Upper lobe of right lung (tissue), 1 donor: ENCODE measurements around the gene SLC25A11. TPM values are rescaled to one million over a fixed set of nuclear protein-coding genes. Genes with fewer than 3 reads are reported as not detected.
A peak's percentile ranks its signal among the peaks of the same experiment; 100 is the strongest.
"Not testable (repeated sequence)": the region's sequence is repeated elsewhere in the genome, so short reads cannot be mapped to it uniquely, and the experiment has no call there.

Source experiments
- ATAC-seq: fragments of 200-7000 bp; cut with Tn5 transposase; one replicate; pipeline ENCODE4 v1.9.1; 2020; ENCODE audit warnings: mild to moderate bottlenecking, moderate library complexity
- DNase-seq: peaks from one replicate; pipeline ENCODE4 v3.0.0-alpha.2; 2020
- H3K27ac ChIP-seq: fragments of 200-600 bp; one replicate; pipeline ENCODE4 v1.8.0; 2022
- H3K27me3 ChIP-seq: fragments of 200-600 bp; one replicate; pipeline ENCODE4 v1.8.0; 2022; ENCODE audit warnings: mild to moderate bottlenecking
- H3K36me3 ChIP-seq: fragments of 200-600 bp; one replicate; pipeline ENCODE4 v1.8.0; 2022
- H3K4me1 ChIP-seq: fragments of 200-600 bp; one replicate; pipeline ENCODE4 v1.8.0; 2022
- H3K4me3 ChIP-seq: fragments of 200-600 bp; one replicate; pipeline ENCODE4 v1.8.0; 2022; ENCODE audit warnings: mild to moderate bottlenecking
- H3K9me3 ChIP-seq: fragments of 200-600 bp; one replicate; pipeline ENCODE4 v1.8.0; 2022
- intact Hi-C: fragments of 100-400 bp; cut with DNase I; formaldehyde crosslinking; loops from one replicate; pipeline ENCODE4 v1.11.0; 2022
- total RNA-seq: library from RNA; stranded (reverse); fragmentation: NEBNext Ultra II Directional; extraction: Animal tissue kit (Norgen Biotek cat#: 25700); gene quantifications from one replicate; pipeline ENCODE4 v1.2.1, GENCODE V29; 2021
- TF ChIP-seq, protein P1 (sequence below): fragments of 200-600 bp; IDR thresholded peaks from one replicate; pipeline ENCODE4 v1.8.0; 2022; ENCODE audit warnings: antibody characterized with exemption
- donor health status: DM: no; HTN: yes; CAD: no; lungs with severe emphysema.

Gene SLC25A11
- total RNA-seq, 1 donor from 2014 or later = 55.0 TPM

DNA sequence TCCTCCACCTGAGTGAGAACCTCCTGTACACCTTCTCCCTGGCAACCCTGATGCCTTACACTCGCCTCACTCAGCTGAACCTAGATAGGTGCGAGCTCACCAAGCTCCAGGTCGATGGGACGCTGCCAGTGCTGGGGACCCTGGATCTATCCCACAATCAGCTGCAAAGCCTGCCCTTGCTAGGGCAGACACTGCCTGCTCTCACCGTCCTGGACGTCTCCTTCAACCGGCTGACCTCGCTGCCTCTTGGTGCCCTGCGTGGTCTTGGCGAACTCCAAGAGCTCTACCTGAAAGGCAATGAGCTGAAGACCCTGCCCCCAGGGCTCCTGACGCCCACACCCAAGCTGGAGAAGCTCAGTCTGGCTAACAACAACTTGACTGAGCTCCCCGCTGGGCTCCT, 7.1 kb downstream of the SLC25A11 start:
- intact Hi-C loops = no loop called here
- H3K27ac ChIP-seq = no peak overlapping the region
- ATAC-seq = no peak
- no peak overlapping the region for H3K4me3 ChIP-seq
- TF ChIP-seq, protein P1, sequence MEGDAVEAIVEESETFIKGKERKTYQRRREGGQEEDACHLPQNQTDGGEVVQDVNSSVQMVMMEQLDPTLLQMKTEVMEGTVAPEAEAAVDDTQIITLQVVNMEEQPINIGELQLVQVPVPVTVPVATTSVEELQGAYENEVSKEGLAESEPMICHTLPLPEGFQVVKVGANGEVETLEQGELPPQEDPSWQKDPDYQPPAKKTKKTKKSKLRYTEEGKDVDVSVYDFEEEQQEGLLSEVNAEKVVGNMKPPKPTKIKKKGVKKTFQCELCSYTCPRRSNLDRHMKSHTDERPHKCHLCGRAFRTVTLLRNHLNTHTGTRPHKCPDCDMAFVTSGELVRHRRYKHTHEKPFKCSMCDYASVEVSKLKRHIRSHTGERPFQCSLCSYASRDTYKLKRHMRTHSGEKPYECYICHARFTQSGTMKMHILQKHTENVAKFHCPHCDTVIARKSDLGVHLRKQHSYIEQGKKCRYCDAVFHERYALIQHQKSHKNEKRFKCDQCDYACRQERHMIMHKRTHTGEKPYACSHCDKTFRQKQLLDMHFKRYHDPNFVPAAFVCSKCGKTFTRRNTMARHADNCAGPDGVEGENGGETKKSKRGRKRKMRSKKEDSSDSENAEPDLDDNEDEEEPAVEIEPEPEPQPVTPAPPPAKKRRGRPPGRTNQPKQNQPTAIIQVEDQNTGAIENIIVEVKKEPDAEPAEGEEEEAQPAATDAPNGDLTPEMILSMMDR = no peak
- no peaks in the 10 kb centered on the region for H3K27me3 ChIP-seq
- peaks cover 7% of the 10 kb centered on the region for H3K36me3 ChIP-seq
- no peaks in the 10 kb centered on the region for H3K9me3 ChIP-seq
- DNase-seq = no peak
- peaks cover 6% of the 10 kb centered on the region for H3K4me1 ChIP-seq

DNA sequence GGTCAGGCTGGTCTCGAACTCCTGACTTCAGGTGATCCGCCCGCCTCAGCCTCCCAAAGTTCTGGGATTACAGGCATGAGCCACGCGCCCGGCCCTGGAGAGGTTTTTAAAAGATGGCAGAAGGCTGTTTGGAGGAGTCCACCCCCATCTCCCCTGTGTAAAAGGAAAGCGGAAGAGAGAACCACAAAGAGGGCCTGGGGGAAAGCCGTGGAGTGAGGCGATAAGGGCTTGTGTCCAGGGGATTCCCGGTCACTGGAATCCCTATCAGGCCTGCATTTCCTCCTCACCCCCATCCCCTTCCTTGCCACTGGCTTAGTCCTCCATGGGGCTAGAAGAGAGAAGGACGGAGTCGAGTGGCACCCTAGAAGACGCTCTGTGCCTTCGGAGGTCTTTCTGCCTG, 7.9 kb downstream of the SLC25A11 start, which contains the start of gene GP1BA:
TSS of gene GP1BA (plus strand) at position 315 of the 400 bp plus-strand sequence. CDS start 328 bp downstream, outside the sequence.
- Histone ChIP-seq H3K27me3 (no peaks in the 10 kb centered on the region), H3K36me3 (no peaks in the 10 kb centered on the region), H3K4me1 (peaks cover 6% of the 10 kb centered on the region), H3K4me3 (no peak within 1 kb of the TSS), H3K27ac (no peak within 1 kb of the TSS), H3K9me3 (no peaks in the 10 kb centered on the region)
- DNase-seq (no peak), ATAC-seq (no peak)
- intact Hi-C loops = no loop called here
- TF ChIP-seq, protein P1 = no peak

DNA sequence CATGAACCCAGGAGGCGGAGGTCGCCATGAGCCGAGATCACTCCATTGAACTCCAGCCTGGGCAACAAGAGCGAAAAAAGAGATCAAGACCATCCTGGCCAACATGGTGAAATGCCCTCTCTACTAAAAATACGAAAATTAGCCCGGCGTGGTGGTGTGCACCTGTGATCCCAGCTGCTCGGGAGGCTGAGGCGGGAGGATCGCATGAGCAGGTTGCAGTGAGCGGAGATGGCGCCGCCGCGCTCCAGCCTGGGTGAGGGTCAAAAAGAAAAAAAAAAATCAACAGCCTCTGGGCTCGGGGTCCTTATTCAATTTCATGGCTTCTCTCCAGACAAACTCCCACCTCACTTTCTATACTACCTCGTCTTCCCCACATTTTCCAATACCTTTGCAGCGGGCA, 11.0 kb downstream of the SLC25A11 start:
- intact Hi-C loops = no loop called here
- peaks cover under 1% of the 10 kb centered on the region for H3K4me1 ChIP-seq
- H3K36me3 ChIP-seq = no peaks in the 10 kb centered on the region
- H3K4me3 ChIP-seq = no peak overlapping the region
- no peaks in the 10 kb centered on the region for H3K9me3 ChIP-seq
- TF ChIP-seq, protein P1 = no peak
- no peaks in the 10 kb centered on the region for H3K27me3 ChIP-seq
- no peak for ATAC-seq
- no peak for DNase-seq
- H3K27ac ChIP-seq = no peak overlapping the region

DNA sequence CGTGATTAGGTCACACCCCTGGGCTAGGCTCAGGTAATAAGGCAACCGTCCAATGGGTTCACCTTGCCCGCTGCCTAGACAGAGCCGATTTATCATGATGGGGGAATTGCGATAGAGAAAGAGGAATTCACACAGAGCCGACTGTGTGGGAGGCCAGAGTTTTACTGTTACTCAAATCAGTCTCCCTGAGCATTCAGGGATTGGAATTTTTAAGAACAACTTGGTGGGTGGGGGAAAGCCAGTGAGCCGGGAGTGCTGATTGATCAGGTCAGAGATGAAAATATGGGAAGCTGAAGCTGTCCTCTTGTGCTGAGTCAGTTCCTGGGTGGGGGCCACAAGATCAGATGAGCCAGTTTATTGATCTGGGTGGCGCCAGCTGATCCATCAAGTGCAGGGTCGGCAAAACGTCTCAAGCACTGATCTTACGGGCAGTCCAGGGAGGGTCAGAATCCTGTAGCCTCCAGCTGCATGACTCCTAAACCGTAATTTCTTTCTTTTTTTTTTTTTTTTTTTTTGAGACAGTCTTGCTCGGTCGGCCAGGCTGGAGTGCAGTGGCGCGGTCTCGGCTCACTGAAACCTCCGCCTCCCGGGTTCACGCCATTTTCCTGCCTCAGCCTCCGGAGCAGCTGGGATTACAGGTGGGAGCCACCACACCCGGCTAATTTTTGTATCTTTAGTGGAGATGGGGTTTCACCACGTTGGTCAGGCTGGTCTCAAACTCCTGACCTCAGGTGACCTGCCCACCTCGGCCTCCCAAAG, 13.1 kb downstream of the SLC25A11 start:
- H3K27me3 ChIP-seq, H3K4me1 ChIP-seq, ATAC-seq, intact Hi-C loops, H3K27ac ChIP-seq, H3K9me3 ChIP-seq, H3K36me3 ChIP-seq, H3K4me3 ChIP-seq, DNase-seq: not testable (repeated sequence)

DNA sequence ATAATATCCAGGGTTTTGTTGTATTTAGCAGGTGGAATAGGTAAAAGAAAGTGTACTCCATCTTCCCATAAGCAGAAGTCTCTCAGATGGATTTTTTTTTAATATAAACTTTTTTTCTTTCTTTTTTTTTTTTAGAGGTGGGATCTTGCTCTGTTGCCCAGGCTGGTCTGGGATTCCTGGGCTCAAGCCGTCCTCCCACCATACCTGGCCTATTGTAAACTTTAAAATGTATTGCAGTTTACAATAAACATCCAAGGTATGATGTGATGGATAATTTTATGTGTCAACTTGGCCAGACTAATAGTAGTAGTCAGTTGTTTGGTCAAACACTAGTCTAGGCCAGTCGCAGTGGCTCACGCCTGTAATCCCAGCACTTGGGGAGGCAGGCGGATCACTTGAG, 18.5 kb downstream of the SLC25A11 start:
- H3K36me3 ChIP-seq = no peaks in the 10 kb centered on the region
- H3K4me1 ChIP-seq = no peaks in the 10 kb centered on the region
- TF ChIP-seq, protein P1 = no peak
- no peak overlapping the region for H3K27ac ChIP-seq
- intact Hi-C loops = no loop called here
- ATAC-seq = no peak
- no peak overlapping the region for H3K4me3 ChIP-seq
- DNase-seq = no peak
- H3K9me3 ChIP-seq = no peaks in the 10 kb centered on the region
- no peaks in the 10 kb centered on the region for H3K27me3 ChIP-seq

DNA sequence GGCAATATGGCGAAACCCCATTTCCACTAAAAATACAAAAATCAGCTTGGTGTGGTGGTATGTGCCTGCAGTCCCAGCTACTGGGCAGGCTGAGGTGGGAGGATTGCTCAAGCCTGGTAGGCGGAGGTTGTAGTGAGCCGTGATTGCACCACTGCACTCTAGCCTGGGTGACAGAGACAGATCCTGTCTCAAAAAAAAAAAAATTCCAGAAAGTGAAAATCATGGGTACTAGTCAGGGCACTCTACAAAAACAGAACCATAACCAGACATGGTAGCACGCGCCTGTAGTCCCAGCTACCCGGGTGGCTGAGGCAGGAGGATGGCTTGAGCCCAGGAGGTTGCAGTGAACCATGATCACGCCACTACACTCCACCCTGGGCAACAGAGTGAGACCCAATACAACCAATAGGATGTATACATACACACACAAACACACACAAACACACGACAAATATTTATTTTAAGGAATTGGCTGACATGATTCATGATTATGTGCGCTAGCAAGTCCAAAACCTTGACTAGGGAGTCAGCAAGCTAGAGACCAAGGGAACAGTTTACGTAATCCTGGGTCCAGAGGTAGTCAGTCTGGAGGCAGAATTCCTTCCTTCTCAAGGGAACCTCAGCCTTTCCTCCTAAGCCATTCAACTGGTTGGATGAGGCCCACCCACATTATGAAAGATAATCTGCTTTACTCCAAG, 19.3 kb downstream of the SLC25A11 start:
- intact Hi-C loops = no loop called here

More for the DNA sequence above, 19.3 kb downstream of the SLC25A11 start:
- peak; percentile 88 for DNase-seq
- H3K4me3 ChIP-seq = no peak overlapping the region
- no peaks in the 10 kb centered on the region for H3K36me3 ChIP-seq
- peak; percentile 94 for ATAC-seq
- no peaks in the 10 kb centered on the region for H3K9me3 ChIP-seq
- no peaks in the 10 kb centered on the region for H3K27me3 ChIP-seq
- no peaks in the 10 kb centered on the region for H3K4me1 ChIP-seq
- peak overlapping the region; percentile 2 for H3K27ac ChIP-seq
- TF ChIP-seq, protein P1 = no peak
